Activated CD8-positive, alpha-beta memory T cell treated with anti-CD3 and anti-CD28 coated beads for 48 hours (primary cell): ENCODE measurements around the gene MRM1.
"Not testable (repeated sequence)": the region's sequence is repeated elsewhere in the genome, so short reads cannot be mapped to it uniquely, and the experiment has no call there.

ENCODE experiments used
- DNase-seq, 3 experiments: peaks; one replicate each; pipeline ENCODE4 v3.0.0-alpha.2; 2020; ENCODE audit warnings: low read depth in 2 of 3, low spot score in 2 of 3

The MRM1 gene

GRCh38 chr17:36600936-36601302 is 464 bp upstream of the MRM1 start:
- DNase-seq, result peak in 1 of 3 experiments; percentile 15

GRCh38 chr17:36602030-36602748 is 806 bp downstream of the MRM1 start:
- peak in 1 of 3 experiments; percentile 23 for DNase-seq

GRCh38 chr17:36602924-36603384 is 1.6 kb downstream of the MRM1 start:
- peak; percentile 31 to 41 (median 40) for DNase-seq

GRCh38 chr17:36605028-36605427 is 3.6 kb downstream of the MRM1 start:
- DNase-seq, result not testable (repeated sequence)

- no peak for DNase-seq
These were observed 6.9 kb downstream of the MRM1 start for GRCh38 chr17:36608280-36608679.

GRCh38 chr17:36608794-36609497 is 7.6 kb downstream of the MRM1 start:
- DNase-seq, result no peak

- no peak for DNase-seq
These were observed 8.1 kb downstream of the MRM1 start for GRCh38 chr17:36609498-36609862.

GRCh38 chr17:36610474-36610873 is 9.1 kb downstream of the MRM1 start:
- no peak for DNase-seq

- DNase-seq, result no peak
These were observed 10.1 kb downstream of the MRM1 start for GRCh38 chr17:36611345-36612072.

GRCh38 chr17:36612323-36612722 is 10.9 kb downstream of the MRM1 start:
- DNase-seq, result no peak

- DNase-seq, result no peak
These were observed 11.8 kb downstream of the MRM1 start for GRCh38 chr17:36613155-36613554.

- DNase-seq, result no peak
These were observed 12.7 kb downstream of the MRM1 start for GRCh38 chr17:36614081-36614480.

GRCh38 chr17:36614933-36615332 is 13.6 kb downstream of the MRM1 start:
- no peak for DNase-seq

- DNase-seq, result no peak
These were observed 15.0 kb downstream of the MRM1 start for GRCh38 chr17:36616061-36617029.

GRCh38 chr17:36617773-36618172 is 16.4 kb downstream of the MRM1 start:
- DNase-seq, result no peak

- DNase-seq, result no peak
These were observed 21.9 kb downstream of the MRM1 start for GRCh38 chr17:36623281-36623680.

GRCh38 chr17:36625188-36625587 is 23.8 kb downstream of the MRM1 start:
- DNase-seq, result no peak

GRCh38 chr17:36627101-36627500 is 25.7 kb downstream of the MRM1 start:
- no peak for DNase-seq

GRCh38 chr17:36628576-36628975 is 27.2 kb downstream of the MRM1 start:
- DNase-seq, result no peak

GRCh38 chr17:36629252-36629847 is 28.0 kb downstream of the MRM1 start:
- DNase-seq, result peak; percentile 55 to 86 (median 83)
